Dendritic cell treated with granulocyte-macrophage colony-stimulating factor and Interleukin-4, amounts not matched to agents 40 ng/mL and 50 ng/mL, for 4 days (primary cell): ENCODE data around the gene ELP1.

ENCODE experiments used
- H3K27ac Mint-ChIP-seq: one replicate; pipeline ENCODE4 v1.8.0; 2022; ENCODE audit warnings: mild to moderate bottlenecking, mixed read lengths
- H3K27me3 Mint-ChIP-seq: one replicate; pipeline ENCODE4 v1.8.0; 2022; ENCODE audit warnings: mild to moderate bottlenecking, mixed read lengths
- H3K36me3 Mint-ChIP-seq: one replicate; pipeline ENCODE4 v1.8.0; 2022; ENCODE audit warnings: low read depth, mixed read lengths
- H3K4me1 Mint-ChIP-seq: one replicate; pipeline ENCODE4 v1.8.0; 2022; ENCODE audit warnings: low read depth, mixed read lengths
- H3K4me3 Mint-ChIP-seq: one replicate; pipeline ENCODE4 v1.8.0; 2022; ENCODE audit warnings: mild to moderate bottlenecking, moderate library complexity, mixed read lengths
- H3K9me3 Mint-ChIP-seq: one replicate; pipeline ENCODE4 v1.8.0; 2022; ENCODE audit warnings: mixed read lengths
- intact Hi-C: fragments of 100-400 bp; cut with micrococcal nuclease; formaldehyde crosslinking; loops from one replicate; pipeline ENCODE4 v1.15.0; 2022

The ELP1 gene

GRCh38 chr9:108882052-108882888 is 51.7 kb downstream of the ELP1 start:
- H3K4me3 Mint-ChIP-seq = no peak overlapping the region
- H3K4me1 Mint-ChIP-seq = peaks cover 10% of the 10 kb centered on the region
- peaks cover 75% of the 10 kb centered on the region for H3K36me3 Mint-ChIP-seq
- intact Hi-C loops = no loop called here
- no peaks in the 10 kb centered on the region for H3K27me3 Mint-ChIP-seq
- H3K9me3 Mint-ChIP-seq = no peaks in the 10 kb centered on the region
- no peak overlapping the region for H3K27ac Mint-ChIP-seq

- no peaks in the 10 kb centered on the region for H3K27me3 Mint-ChIP-seq
- intact Hi-C loops = no loop called here
- no peaks in the 10 kb centered on the region for H3K9me3 Mint-ChIP-seq
- no peak overlapping the region for H3K4me3 Mint-ChIP-seq
- H3K36me3 Mint-ChIP-seq = peaks cover 78% of the 10 kb centered on the region
- no peak overlapping the region for H3K27ac Mint-ChIP-seq
- H3K4me1 Mint-ChIP-seq = peaks cover 5% of the 10 kb centered on the region
Observed at GRCh38 chr9:108880738-108881316, 53.1 kb downstream of the ELP1 start.

GRCh38 chr9:108877524-108877923 is 56.4 kb downstream of the ELP1 start:
- H3K9me3 Mint-ChIP-seq = no peaks in the 10 kb centered on the region
- H3K4me3 Mint-ChIP-seq = no peak overlapping the region
- H3K27me3 Mint-ChIP-seq = no peaks in the 10 kb centered on the region
- intact Hi-C loops = no loop called here
- peaks cover 82% of the 10 kb centered on the region for H3K36me3 Mint-ChIP-seq
- H3K4me1 Mint-ChIP-seq = no peaks in the 10 kb centered on the region
- no peak overlapping the region for H3K27ac Mint-ChIP-seq

GRCh38 chr9:108876425-108876824 is 57.5 kb downstream of the ELP1 start:
- H3K4me1 Mint-ChIP-seq = no peaks in the 10 kb centered on the region
- intact Hi-C loops = no loop called here
- no peak overlapping the region for H3K27ac Mint-ChIP-seq
- no peaks in the 10 kb centered on the region for H3K27me3 Mint-ChIP-seq
- peaks cover 86% of the 10 kb centered on the region for H3K36me3 Mint-ChIP-seq
- H3K9me3 Mint-ChIP-seq = peaks cover 7% of the 10 kb centered on the region
- no peak overlapping the region for H3K4me3 Mint-ChIP-seq

- H3K9me3 Mint-ChIP-seq = peaks cover 7% of the 10 kb centered on the region
- intact Hi-C loops = no loop called here
- H3K4me3 Mint-ChIP-seq = no peak overlapping the region
- H3K27ac Mint-ChIP-seq = no peak overlapping the region
- H3K36me3 Mint-ChIP-seq = peaks cover 81% of the 10 kb centered on the region
- H3K27me3 Mint-ChIP-seq = no peaks in the 10 kb centered on the region
- H3K4me1 Mint-ChIP-seq = no peaks in the 10 kb centered on the region
Observed at GRCh38 chr9:108874058-108874788, 59.7 kb downstream of the ELP1 start.

GRCh38 chr9:108869092-108869725 is 64.7 kb downstream of the ELP1 start:
- intact Hi-C loops = no loop called here
- Mint-ChIP-seq H3K27ac (no peak overlapping the region), H3K4me3 (no peak overlapping the region), H3K36me3 (peaks cover 45% of the 10 kb centered on the region), H3K9me3 (peaks cover 7% of the 10 kb centered on the region), H3K4me1 (no peaks in the 10 kb centered on the region), H3K27me3 (no peaks in the 10 kb centered on the region)

- Mint-ChIP-seq H3K4me3 (no peak overlapping the region), H3K9me3 (peaks cover 7% of the 10 kb centered on the region), H3K36me3 (peaks cover 39% of the 10 kb centered on the region), H3K27ac (no peak overlapping the region), H3K4me1 (no peaks in the 10 kb centered on the region), H3K27me3 (no peaks in the 10 kb centered on the region)
- intact Hi-C loops = no loop called here
Observed at GRCh38 chr9:108867829-108868228, 66.1 kb downstream of the ELP1 start.

- Mint-ChIP-seq H3K27ac (no peak overlapping the region), H3K27me3 (no peaks in the 10 kb centered on the region), H3K36me3 (peaks cover 34% of the 10 kb centered on the region), H3K9me3 (peaks cover 7% of the 10 kb centered on the region), H3K4me3 (no peak overlapping the region), H3K4me1 (no peaks in the 10 kb centered on the region)
- intact Hi-C loops = no loop called here
Observed at GRCh38 chr9:108867116-108867515, 66.8 kb downstream of the ELP1 start.

- intact Hi-C loops = no loop called here
- H3K4me3 Mint-ChIP-seq = no peak overlapping the region
- no peaks in the 10 kb centered on the region for H3K9me3 Mint-ChIP-seq
- no peak overlapping the region for H3K27ac Mint-ChIP-seq
- H3K27me3 Mint-ChIP-seq = no peaks in the 10 kb centered on the region
- H3K36me3 Mint-ChIP-seq = peaks cover 23% of the 10 kb centered on the region
- H3K4me1 Mint-ChIP-seq = no peaks in the 10 kb centered on the region
Observed at GRCh38 chr9:108866001-108866420, 67.9 kb downstream of the ELP1 start.

GRCh38 chr9:108865037-108865436 is 68.9 kb downstream of the ELP1 start:
- no peak overlapping the region for H3K27ac Mint-ChIP-seq
- no peak overlapping the region for H3K4me3 Mint-ChIP-seq
- peaks cover 16% of the 10 kb centered on the region for H3K36me3 Mint-ChIP-seq
- H3K27me3 Mint-ChIP-seq = no peaks in the 10 kb centered on the region
- intact Hi-C loops = no loop called here
- H3K9me3 Mint-ChIP-seq = no peaks in the 10 kb centered on the region
- H3K4me1 Mint-ChIP-seq = peaks cover 6% of the 10 kb centered on the region

GRCh38 chr9:108864446-108864845 is 69.5 kb downstream of the ELP1 start:
- no peak overlapping the region for H3K4me3 Mint-ChIP-seq

GRCh38 chr9:108863891-108864290 is 70.0 kb downstream of the ELP1 start:
- no peak overlapping the region for H3K4me3 Mint-ChIP-seq
- H3K9me3 Mint-ChIP-seq = no peaks in the 10 kb centered on the region
- H3K4me1 Mint-ChIP-seq = peaks cover 6% of the 10 kb centered on the region
- no peaks in the 10 kb centered on the region for H3K27me3 Mint-ChIP-seq
- intact Hi-C loops = no loop called here
- H3K27ac Mint-ChIP-seq = no peak overlapping the region
- H3K36me3 Mint-ChIP-seq = peaks cover 11% of the 10 kb centered on the region

More at GRCh38 chr9:108864446-108864845, 69.5 kb downstream of the ELP1 start:
- intact Hi-C loops = no loop called here
- H3K4me1 Mint-ChIP-seq = peaks cover 6% of the 10 kb centered on the region
- peaks cover 16% of the 10 kb centered on the region for H3K36me3 Mint-ChIP-seq
- H3K9me3 Mint-ChIP-seq = no peaks in the 10 kb centered on the region
- no peak overlapping the region for H3K27ac Mint-ChIP-seq
- H3K27me3 Mint-ChIP-seq = no peaks in the 10 kb centered on the region

- Mint-ChIP-seq H3K4me3 (no peak within 1 kb of the TSS), H3K9me3 (no peaks in the 10 kb centered on the region), H3K27ac (no peak within 1 kb of the TSS), H3K4me1 (peaks cover 15% of the 10 kb centered on the region), H3K27me3 (no peaks in the 10 kb centered on the region), H3K36me3 (no peaks in the 10 kb centered on the region)
- intact Hi-C loops = no loop called here
Observed at GRCh38 chr9:108861997-108862396, 71.9 kb downstream of the ELP1 start, which contains the start of gene ACTL7A. TSS of gene ACTL7A (plus strand) at chr9:108862266. CDS start at chr9:108862323, 57 bp downstream.

- Mint-ChIP-seq H3K4me3 (no peak overlapping the region), H3K9me3 (no peaks in the 10 kb centered on the region), H3K27ac (no peak overlapping the region), H3K4me1 (peaks cover 15% of the 10 kb centered on the region), H3K27me3 (no peaks in the 10 kb centered on the region), H3K36me3 (no peaks in the 10 kb centered on the region)
- intact Hi-C loops = no loop called here
Observed at GRCh38 chr9:108861464-108861863, 72.5 kb downstream of the ELP1 start.
